Cardiac muscle cell (in vitro differentiated cells and primary cell): ENCODE data around the gene ASB6. TPM values are rescaled to one million over a fixed set of nuclear protein-coding genes. Genes with fewer than 3 reads are reported as not detected.
A peak's percentile ranks its signal among the peaks of the same experiment; 100 is the strongest.

ENCODE experiments used
- DNase-seq, 2 donors: peaks; one replicate each; pipeline versions ENCODE4 v3.0.0 to v3.0.0-alpha.2; 2010 to 2017; ENCODE audit warnings: low read depth in 1 of 2, low spot score in 1 of 2
- H3K27ac ChIP-seq: fragments of 200-600 bp; sonication (generic); 2 replicates; pipeline ENCODE4 v1.5.1; 2016
- H3K27me3 ChIP-seq: fragments of 200-600 bp; sonication (generic); 2 replicates; pipeline ENCODE4 v1.6.0; 2016; ENCODE audit warnings: control low read depth
- H3K36me3 ChIP-seq: fragments of 200-600 bp; sonication (generic); 2 replicates; pipeline ENCODE4 v1.5.1; 2016; ENCODE audit warnings: control low read depth
- H3K4me1 ChIP-seq: fragments of 200-600 bp; sonication (generic); 2 replicates; pipeline ENCODE4 v1.8.1; 2017; ENCODE audit warnings: low read depth, mild to moderate bottlenecking, mixed run types
- H3K4me3 ChIP-seq: fragments of 200-600 bp; sonication (generic); 2 replicates; pipeline ENCODE4 v1.5.1; 2016; ENCODE audit warnings: mild to moderate bottlenecking
- H3K9me3 ChIP-seq: fragments of 200-600 bp; sonication (generic); 2 replicates; pipeline ENCODE4 v1.5.1; 2017; ENCODE audit warnings: low read depth, mild to moderate bottlenecking, control low read depth
- CTCF ChIP-seq: IDR thresholded peaks from 2 replicates; pipeline ENCODE4 v1.5.1; 2012; ENCODE audit warnings: low read depth, mild to moderate bottlenecking, low read length
- polyA plus RNA-seq: library from polyadenylated mRNA; unstranded; fragments of >200 nt; fragmentation: Nextera tagmentation; extraction: Ambion mirVana; gene quantifications from 2 replicates; pipeline ENCODE4 v1.2.1, GENCODE V29; 2016
- total RNA-seq: library from RNA; depleted of rRNA; stranded (reverse); fragments of >200 nt; gene quantifications from 2 replicates; pipeline ENCODE4 v1.2.3, GENCODE V29; 2016

ASB6 gene
- total and polyA plus RNA-seq, 2 experiments from 2014 or later, result 24.0 to 25.2 TPM

- Histone ChIP-seq H3K27me3 (peaks cover 8% of the 10 kb centered on the region), H3K4me1 (peaks cover 17% of the 10 kb centered on the region), H3K9me3 (no peaks in the 10 kb centered on the region), H3K4me3 (peak within 1 kb of the TSS; percentile 56), H3K27ac (peak within 1 kb of the TSS; percentile 81), H3K36me3 (no peaks in the 10 kb centered on the region)
- no peak for TF ChIP-seq CTCF
- peak; percentile 87 to 92 for DNase-seq
Observed at GRCh38 chr9:129626079-129626624, 15.8 kb downstream of the ASB6 start, which contains the start of gene NTMT1. Gene NTMT1 (plus strand): TSS chr9:129626163. CDS start chr9:129632704, 6,541 bp downstream.

- peaks cover 15% of the 10 kb centered on the region for H3K4me1 ChIP-seq
- H3K4me3 ChIP-seq, result no peak overlapping the region
- H3K27ac ChIP-seq, result no peak overlapping the region
- peak in 1 of 2 donors; percentile 55 for DNase-seq
- peaks cover 10% of the 10 kb centered on the region for H3K27me3 ChIP-seq
- H3K36me3 ChIP-seq, result no peaks in the 10 kb centered on the region
- no peaks in the 10 kb centered on the region for H3K9me3 ChIP-seq
- TF ChIP-seq CTCF, result no peak
Observed at GRCh38 chr9:129624947-129625346, 17.0 kb downstream of the ASB6 start.

- peak; percentile 59 to 76 for DNase-seq
- Histone ChIP-seq H3K27ac (no peak overlapping the region), H3K27me3 (peaks cover 10% of the 10 kb centered on the region), H3K4me3 (no peak overlapping the region), H3K9me3 (no peaks in the 10 kb centered on the region), H3K36me3 (no peaks in the 10 kb centered on the region), H3K4me1 (peaks cover 18% of the 10 kb centered on the region)
- TF ChIP-seq CTCF, result peak; percentile 81
Observed at GRCh38 chr9:129624168-129624759, 17.7 kb downstream of the ASB6 start.

GRCh38 chr9:129623331-129623730 is 18.6 kb downstream of the ASB6 start:
- peak in 1 of 2 donors; percentile 82 for DNase-seq

GRCh38 chr9:129620669-129621295 is 21.2 kb downstream of the ASB6 start, which contains the start of gene C9orf50:
Gene C9orf50 (minus strand): TSS chr9:129621101. CDS start chr9:129620574, 527 bp downstream.
- H3K27me3 ChIP-seq, result peaks cover 10% of the 10 kb centered on the region
- H3K9me3 ChIP-seq, result no peaks in the 10 kb centered on the region
- H3K27ac ChIP-seq, result peak within 1 kb of the TSS; percentile 3
- H3K4me3 ChIP-seq, result peak within 1 kb of the TSS; percentile 32
- H3K36me3 ChIP-seq, result no peaks in the 10 kb centered on the region
- no peak for DNase-seq
- TF ChIP-seq CTCF, result no peak
- peaks cover 9% of the 10 kb centered on the region for H3K4me1 ChIP-seq

More at GRCh38 chr9:129623331-129623730, 18.6 kb downstream of the ASB6 start:
- peaks cover 18% of the 10 kb centered on the region for H3K4me1 ChIP-seq
- no peak overlapping the region for H3K4me3 ChIP-seq
- H3K27ac ChIP-seq, result no peak overlapping the region
- H3K9me3 ChIP-seq, result no peaks in the 10 kb centered on the region
- no peak for TF ChIP-seq CTCF
- no peaks in the 10 kb centered on the region for H3K36me3 ChIP-seq
- peaks cover 10% of the 10 kb centered on the region for H3K27me3 ChIP-seq
